Muscle layer of colon (tissue), 2 donors: ENCODE measurements around the gene INTS14.

ENCODE experiments used
- H3K27ac ChIP-seq: one replicate; pipeline ENCODE4 v1.7.0; 2013; ENCODE audit warnings: low read depth, mild to moderate bottlenecking, low read length, moderate library complexity
- H3K27me3 ChIP-seq, 2 donors: one replicate each; pipeline ENCODE4 v1.7.0; 2013; ENCODE audit warnings: low read length in 2 of 2, mild to moderate bottlenecking in 2 of 2; ENCODE audit not compliant: insufficient read depth in 2 of 2, control insufficient read depth in 1 of 2
- H3K36me3 ChIP-seq: one replicate; pipeline ENCODE4 v1.7.0; 2013; ENCODE audit warnings: mild to moderate bottlenecking, low read length; ENCODE audit not compliant: insufficient read depth
- H3K4me1 ChIP-seq: one replicate; pipeline ENCODE4 v1.7.0; 2013; ENCODE audit warnings: mild to moderate bottlenecking, low read length; ENCODE audit not compliant: insufficient read depth
- H3K4me3 ChIP-seq, 2 donors: one replicate each; pipeline ENCODE4 v1.7.0; 2013; ENCODE audit warnings: low read length in 2 of 2, low read depth in 1 of 2, mild to moderate bottlenecking in 1 of 2, moderate library complexity in 1 of 2
- H3K9ac ChIP-seq: one replicate; pipeline ENCODE4 v1.7.0; 2013; ENCODE audit warnings: low read length
- H3K9me3 ChIP-seq: one replicate; pipeline ENCODE4 v1.7.0; 2013; ENCODE audit warnings: mild to moderate bottlenecking, low read length
- donor health status: abdominal sarcoma.
- donor health status: Adenocarcinoma of cecum.

Gene INTS14

DNA sequence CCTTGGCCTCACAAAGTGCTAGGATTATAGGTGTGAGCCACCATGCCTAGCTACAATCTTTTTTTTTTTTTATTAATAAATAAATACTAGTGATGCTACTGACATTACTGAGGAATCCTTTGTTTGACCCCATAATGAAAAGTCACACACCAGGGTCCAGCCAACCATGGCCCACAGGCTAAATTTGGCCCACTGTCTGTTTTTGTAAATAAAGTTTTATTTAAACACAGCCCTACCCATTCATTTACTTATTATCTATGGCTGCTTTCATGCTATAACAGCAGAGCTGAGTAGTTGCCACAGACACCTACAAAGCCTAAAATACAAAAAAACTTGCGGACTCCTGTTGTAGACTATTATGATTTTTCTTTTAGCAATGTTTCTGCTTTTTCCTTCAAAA lies 7.4 kb downstream of the INTS14 start:
- H3K27me3 ChIP-seq, result no peaks in the 10 kb centered on the region
- no peak overlapping the region for H3K9ac ChIP-seq
- no peaks in the 10 kb centered on the region for H3K4me1 ChIP-seq
- H3K36me3 ChIP-seq, result peaks cover 41% of the 10 kb centered on the region
- no peaks in the 10 kb centered on the region for H3K9me3 ChIP-seq
- no peak overlapping the region for H3K4me3 ChIP-seq
- H3K27ac ChIP-seq, result no peak overlapping the region

DNA sequence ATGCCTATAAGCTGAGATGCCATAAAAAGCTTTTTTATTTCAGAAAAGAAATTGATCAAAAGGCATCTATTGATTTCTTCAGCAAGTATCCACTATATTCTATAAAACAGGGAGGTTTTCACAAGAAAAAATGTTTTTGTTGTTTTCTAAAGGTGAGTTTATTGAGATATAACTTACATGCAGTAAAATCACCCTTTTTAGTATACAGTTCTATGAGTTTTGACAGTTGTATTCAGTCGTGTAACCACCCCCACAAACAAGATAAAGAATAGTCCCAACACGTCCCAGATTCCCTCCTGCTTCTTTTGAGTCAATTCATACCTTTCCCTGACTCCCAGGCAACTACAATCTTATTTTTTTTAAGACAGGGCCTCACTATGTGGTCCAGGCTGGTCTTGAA lies 7.8 kb downstream of the INTS14 start:
- Histone ChIP-seq H3K4me3 (no peak overlapping the region), H3K36me3 (peaks cover 45% of the 10 kb centered on the region), H3K27ac (no peak overlapping the region), H3K9me3 (no peaks in the 10 kb centered on the region), H3K27me3 (no peaks in the 10 kb centered on the region), H3K4me1 (no peaks in the 10 kb centered on the region), H3K9ac (no peak overlapping the region)

DNA sequence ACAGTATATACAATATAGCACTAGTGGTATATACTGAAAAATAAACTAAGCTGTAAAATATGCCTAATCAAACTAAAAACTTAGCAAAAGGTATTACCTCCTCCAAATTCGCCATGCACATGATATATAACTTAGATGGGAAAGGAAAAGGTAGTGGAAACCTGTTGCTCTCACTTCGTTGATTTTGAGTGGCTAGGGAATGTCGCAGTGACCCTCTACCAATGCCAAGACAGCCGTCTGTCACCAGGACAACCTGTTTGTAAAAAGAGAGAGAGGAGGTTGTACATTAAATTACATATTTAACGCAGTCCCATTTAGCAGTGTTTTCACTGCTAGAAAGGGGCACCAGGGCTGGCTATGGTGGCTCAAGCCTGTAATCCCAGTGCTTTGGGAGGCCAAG lies 11.3 kb downstream of the INTS14 start:
- Histone ChIP-seq H3K9ac (no peak overlapping the region), H3K36me3 (peaks cover 73% of the 10 kb centered on the region), H3K9me3 (no peaks in the 10 kb centered on the region), H3K4me3 (no peak overlapping the region), H3K4me1 (no peaks in the 10 kb centered on the region), H3K27me3 (no peaks in the 10 kb centered on the region), H3K27ac (no peak overlapping the region)

DNA sequence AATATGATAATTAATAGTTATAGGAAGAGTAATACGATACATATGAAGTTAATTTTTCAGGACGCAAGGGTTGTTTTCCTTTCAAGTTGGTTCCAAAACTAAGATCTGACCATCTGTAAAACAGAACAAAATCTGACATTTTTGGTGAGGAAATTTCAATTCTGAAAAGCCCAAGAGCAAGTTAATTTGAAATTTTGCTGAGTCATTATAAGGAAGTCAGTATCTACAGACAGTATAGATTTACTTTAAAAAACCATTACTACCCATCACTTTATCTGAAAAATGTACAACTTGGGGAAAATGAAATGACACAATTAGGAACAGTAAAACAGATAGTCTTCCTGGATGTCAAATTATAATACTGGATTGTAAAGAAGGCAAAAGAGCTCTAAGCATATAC lies 12.5 kb downstream of the INTS14 start:
- H3K27me3 ChIP-seq, result no peaks in the 10 kb centered on the region
- H3K4me1 ChIP-seq, result no peaks in the 10 kb centered on the region
- no peak overlapping the region for H3K27ac ChIP-seq
- no peak overlapping the region for H3K9ac ChIP-seq
- no peak overlapping the region for H3K4me3 ChIP-seq
- peaks cover 73% of the 10 kb centered on the region for H3K36me3 ChIP-seq
- no peaks in the 10 kb centered on the region for H3K9me3 ChIP-seq

DNA sequence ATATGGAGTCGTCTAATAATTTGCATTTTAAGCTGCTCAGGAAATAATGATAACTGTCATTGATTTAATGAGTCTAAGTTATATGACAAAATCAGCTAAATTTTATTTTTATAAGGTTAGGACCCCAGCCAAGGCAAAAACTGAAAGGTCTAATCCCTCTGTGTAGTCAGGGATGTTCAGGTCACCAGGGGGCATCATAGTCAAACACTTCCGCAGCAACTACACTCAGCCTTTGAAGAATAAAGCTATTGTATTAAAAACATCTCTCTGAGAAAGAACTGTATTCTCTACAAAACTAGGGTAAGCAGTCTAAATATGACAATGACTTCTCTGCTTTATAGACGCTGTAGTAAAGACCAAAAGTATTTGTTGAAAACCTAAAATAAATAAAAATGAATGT lies 15.0 kb downstream of the INTS14 start:
- H3K4me3 ChIP-seq, result no peak overlapping the region
- H3K36me3 ChIP-seq, result peaks cover 83% of the 10 kb centered on the region
- H3K9ac ChIP-seq, result no peak overlapping the region
- H3K4me1 ChIP-seq, result no peaks in the 10 kb centered on the region
- no peak overlapping the region for H3K27ac ChIP-seq
- no peaks in the 10 kb centered on the region for H3K27me3 ChIP-seq
- H3K9me3 ChIP-seq, result no peaks in the 10 kb centered on the region

DNA sequence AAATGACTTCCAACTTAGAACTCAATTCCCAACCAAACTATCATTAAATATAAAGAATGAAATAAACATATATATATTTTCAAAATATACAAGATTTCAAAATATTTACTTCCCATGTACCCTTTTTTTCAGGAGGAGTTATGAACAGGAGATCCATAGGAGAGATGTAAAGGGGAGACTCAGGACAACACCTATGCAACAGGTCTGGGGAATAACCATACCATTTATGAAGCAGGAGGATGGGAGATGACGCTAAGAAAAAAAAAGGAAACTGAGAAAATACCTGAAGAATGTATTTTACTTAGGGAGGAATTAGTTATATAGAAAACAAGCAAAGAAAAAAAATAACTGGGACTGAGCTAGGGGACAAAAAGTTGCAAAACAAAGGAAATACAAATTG lies 23.8 kb downstream of the INTS14 start:
- Histone ChIP-seq H3K4me3 (no peak overlapping the region), H3K27ac (no peak overlapping the region), H3K9me3 (no peaks in the 10 kb centered on the region), H3K9ac (no peak overlapping the region), H3K27me3 (no peaks in the 10 kb centered on the region), H3K4me1 (no peaks in the 10 kb centered on the region), H3K36me3 (peaks cover 57% of the 10 kb centered on the region)

DNA sequence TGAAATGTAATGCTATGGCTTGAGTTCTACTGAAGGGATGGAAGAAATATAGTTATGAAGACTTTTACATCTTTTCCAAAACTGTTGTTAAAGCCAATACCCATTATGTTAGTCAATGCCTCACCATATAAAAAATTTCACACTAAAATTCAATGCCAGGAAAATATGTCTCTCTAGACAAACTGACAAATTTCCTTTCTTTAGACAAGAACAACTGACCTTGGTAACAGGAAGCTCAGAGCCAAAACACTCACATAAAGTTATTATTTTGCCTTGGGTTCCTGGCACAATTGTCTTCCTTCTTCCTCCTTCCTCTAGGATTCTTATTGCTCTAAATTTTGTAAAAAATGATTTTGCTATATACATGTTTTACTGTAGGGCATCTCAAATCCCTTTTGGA lies 26.7 kb downstream of the INTS14 start:
- H3K27me3 ChIP-seq, result no peaks in the 10 kb centered on the region
- no peaks in the 10 kb centered on the region for H3K9me3 ChIP-seq
- no peaks in the 10 kb centered on the region for H3K4me1 ChIP-seq
- peaks cover 49% of the 10 kb centered on the region for H3K36me3 ChIP-seq
- H3K9ac ChIP-seq, result no peak overlapping the region
- H3K4me3 ChIP-seq, result no peak overlapping the region
- no peak overlapping the region for H3K27ac ChIP-seq

DNA sequence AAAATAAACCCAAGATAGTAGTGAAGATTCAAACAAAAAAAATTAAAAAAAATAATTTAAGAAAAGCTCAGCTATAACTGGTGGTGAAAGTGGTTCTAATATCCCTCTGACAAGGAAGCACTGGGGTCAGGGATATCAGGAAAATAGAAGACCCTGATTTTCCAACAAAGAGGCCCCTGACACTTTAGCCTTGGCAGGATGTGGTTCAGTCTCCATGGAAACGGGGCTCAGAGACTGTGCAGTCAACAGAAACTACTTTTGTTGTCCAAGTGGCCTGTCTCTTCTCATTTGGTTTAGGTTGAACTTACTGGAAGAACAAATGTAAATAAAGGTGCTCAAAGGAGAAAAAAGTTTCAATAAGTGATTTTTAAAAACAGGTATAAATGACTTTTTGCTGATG lies 27.2 kb downstream of the INTS14 start:
- H3K9me3 ChIP-seq, result no peaks in the 10 kb centered on the region
- H3K4me1 ChIP-seq, result no peaks in the 10 kb centered on the region
- H3K27ac ChIP-seq, result no peak overlapping the region
- peaks cover 54% of the 10 kb centered on the region for H3K36me3 ChIP-seq
- no peak overlapping the region for H3K9ac ChIP-seq
- no peaks in the 10 kb centered on the region for H3K27me3 ChIP-seq
- H3K4me3 ChIP-seq, result no peak overlapping the region

DNA sequence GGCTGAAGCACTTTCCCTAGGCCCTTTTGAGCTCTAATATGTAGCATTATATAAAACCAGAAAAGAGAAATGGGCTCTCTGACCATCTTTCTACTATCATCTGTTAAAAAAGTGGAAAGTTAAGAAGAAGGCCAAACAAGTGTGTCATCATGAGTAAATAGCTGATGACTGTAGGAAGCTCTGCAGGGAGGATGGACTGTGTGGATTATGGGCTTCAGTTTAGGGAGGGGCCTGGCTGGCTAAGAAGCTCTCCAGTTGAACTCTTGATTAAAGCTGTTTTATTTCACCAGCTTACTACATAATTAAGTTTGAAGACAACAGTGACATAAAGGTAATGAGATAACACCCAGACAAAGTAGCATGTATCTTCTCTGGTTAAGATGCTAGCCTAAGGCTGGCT lies 30.6 kb downstream of the INTS14 start:
- Histone ChIP-seq H3K9ac (no peak overlapping the region), H3K4me3 (no peak overlapping the region), H3K27ac (no peak overlapping the region), H3K4me1 (no peaks in the 10 kb centered on the region), H3K9me3 (no peaks in the 10 kb centered on the region), H3K36me3 (peaks cover 63% of the 10 kb centered on the region), H3K27me3 (no peaks in the 10 kb centered on the region)

DNA sequence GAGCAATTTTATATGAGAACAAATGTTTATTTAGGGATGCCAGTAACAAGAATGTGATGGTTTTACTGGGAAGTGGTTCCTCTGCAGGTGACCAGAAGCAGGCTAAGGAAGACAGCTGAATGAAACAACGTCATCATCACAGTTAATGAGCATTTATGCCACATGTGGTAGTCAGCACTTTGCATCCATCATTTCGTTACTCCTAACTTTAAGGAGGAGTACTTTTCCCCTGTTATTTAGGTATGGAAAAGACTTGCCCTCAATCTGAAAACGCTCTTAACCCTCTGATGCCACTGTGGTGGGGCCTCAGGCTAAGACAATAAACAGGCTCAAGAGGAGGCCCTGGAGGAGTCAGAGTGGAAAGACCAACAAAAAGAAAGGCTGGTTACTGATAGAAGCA lies 31.2 kb downstream of the INTS14 start:
- Histone ChIP-seq H3K36me3 (peaks cover 60% of the 10 kb centered on the region), H3K4me3 (no peak overlapping the region)

DNA sequence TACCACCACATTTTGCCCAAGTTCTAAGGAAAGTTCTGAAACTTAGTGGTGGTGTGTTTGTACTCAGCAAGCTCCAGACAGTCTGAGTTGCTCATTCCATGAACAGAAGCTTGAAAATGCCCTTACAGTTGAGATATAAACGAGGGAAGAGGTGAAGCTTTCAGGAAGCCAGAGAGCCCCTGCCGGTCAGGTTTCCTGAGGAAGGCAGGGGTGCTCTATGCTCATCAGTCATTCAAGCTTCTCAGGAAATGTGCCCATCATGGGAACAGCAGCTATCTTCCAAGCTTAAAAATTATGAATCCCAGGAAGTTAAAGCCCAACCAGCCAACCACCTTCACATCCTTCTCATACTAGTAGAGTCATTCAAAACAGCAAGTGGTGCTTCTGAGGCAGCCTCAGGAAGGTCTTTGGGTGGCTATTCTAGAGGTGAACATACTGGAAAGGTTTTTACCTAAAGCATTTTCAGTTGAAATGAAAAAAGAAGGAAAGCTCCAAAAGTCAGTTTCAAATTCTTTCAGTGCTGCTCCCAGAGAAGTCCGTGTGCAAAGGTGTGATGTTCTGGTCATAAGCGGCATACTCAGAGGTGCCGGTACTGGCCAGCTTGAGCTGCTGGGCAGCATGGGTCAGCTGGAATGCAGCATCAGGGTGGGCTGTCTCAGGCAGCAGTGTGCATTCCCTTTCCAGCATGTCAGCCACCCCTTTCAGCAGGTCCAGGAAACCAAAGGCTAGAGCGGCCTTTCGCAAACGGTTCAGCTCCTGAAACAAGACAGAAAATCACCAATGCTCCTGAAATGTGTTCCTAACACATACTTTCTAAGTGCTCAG lies 31.8 kb downstream of the INTS14 start:
- H3K9ac ChIP-seq, result no peak overlapping the region
- H3K4me1 ChIP-seq, result no peaks in the 10 kb centered on the region
- H3K9me3 ChIP-seq, result no peaks in the 10 kb centered on the region
- peaks cover 54% of the 10 kb centered on the region for H3K36me3 ChIP-seq
- no peak overlapping the region for H3K27ac ChIP-seq
- H3K27me3 ChIP-seq, result no peaks in the 10 kb centered on the region
- no peak overlapping the region for H3K4me3 ChIP-seq

More for the DNA sequence above, 31.2 kb downstream of the INTS14 start:
- no peaks in the 10 kb centered on the region for H3K4me1 ChIP-seq
- no peaks in the 10 kb centered on the region for H3K27me3 ChIP-seq
- no peak overlapping the region for H3K27ac ChIP-seq
- H3K9me3 ChIP-seq, result no peaks in the 10 kb centered on the region
- no peak overlapping the region for H3K9ac ChIP-seq
